K562 (cell line): ENCODE measurements around the gene FGF16. TPM values are rescaled to one million over a fixed set of nuclear protein-coding genes. Genes with fewer than 3 reads are reported as not detected.

Experiments
- ATAC-seq: fragments of 200-7000 bp; cut with Tn5 transposase; 3 replicates; pipeline ENCODE4 v1.9.1; 2020; ENCODE audit warnings: moderate library complexity
- BruUV-seq: library from RNA; stranded (reverse); fragments of 400-500 nt; replicated peaks from 2 replicates; lab custom pipeline; 2021; lab: Mats Ljungman, UMichigan
- CTCF ChIA-PET: fragments of 300-600 bp; formaldehyde crosslinking; extraction: SDS; loops from one replicate; lab custom pipeline; 2021; ENCODE audit warnings: low intra/inter-chr PET ratio; lab: Yijun Ruan, JAX
- POLR2A ChIA-PET: fragments of 300-600, 350-650 bp; sonication (Branson Sonifier 250); formaldehyde crosslinking; extraction: SDS; loops from one replicate; lab custom pipeline; 2021; ENCODE audit warnings: antibody characterized with exemption, inconsistent platforms; lab: Yijun Ruan, JAX
- DNase-seq, 4 experiments: peaks; one replicate each; pipeline versions ENCODE4 v3.0.0 to v3.0.0-alpha.2; 2011 to 2018; ENCODE audit warnings: low spot score in 3 of 4, mixed read lengths in 3 of 4; ENCODE audit errors: extremely low read depth in 1 of 4
- FAIRE-seq: peaks from 2 replicates; lab custom pipeline; 2011; peaks lifted over from hg19 to GRCh38; lab: Jason Lieb, UNC
- H2AFZ ChIP-seq: 2 replicates; pipeline ENCODE4 v1.6.0; 2011; ENCODE audit warnings: low read depth, low read length, control low read depth, inconsistent platforms
- H3K27ac ChIP-seq: fragments of 200-600 bp; 3 replicates; pipeline ENCODE4 v1.8.0; 2011; ENCODE audit warnings: low read depth, mild to moderate bottlenecking, control low read depth, inconsistent platforms, low read length, moderate library complexity, mixed read lengths; ENCODE audit errors: extremely low read depth
- H3K27me3 ChIP-seq, 2 experiments: fragments of 300-600 bp in 1 of 2; 2 replicates in 1 of 2; 3 replicates in 1 of 2; pipeline versions ENCODE4 v1.6.0 to v1.8.0; 2011; ENCODE audit warnings: inconsistent platforms in 2 of 2, low read length in 2 of 2, mild to moderate bottlenecking in 1 of 2, mixed read lengths in 1 of 2, moderate library complexity in 1 of 2; ENCODE audit not compliant: control insufficient read depth in 2 of 2, insufficient read depth in 2 of 2
- H3K36me3 ChIP-seq: fragments of 300-600 bp; 3 replicates; pipeline ENCODE4 v1.8.0; 2011; ENCODE audit warnings: mild to moderate bottlenecking, low read length, inconsistent platforms; ENCODE audit not compliant: control insufficient read depth, insufficient read depth
- H3K4me1 ChIP-seq, 2 experiments: fragments of 200-600 bp in 1 of 2; replicated peaks in 1 of 2; 2 replicates in 1 of 2; 3 replicates in 1 of 2; pipeline versions ENCODE4 v1.5.1 to v1.8.0; 2011; ENCODE audit warnings: inconsistent platforms in 2 of 2, low read length in 2 of 2, mild to moderate bottlenecking in 1 of 2, mixed read lengths in 1 of 2, moderate library complexity in 1 of 2; ENCODE audit not compliant: control insufficient read depth in 2 of 2, insufficient read depth in 2 of 2
- H3K4me2 ChIP-seq: 2 replicates; pipeline ENCODE4 v1.6.1; 2011; ENCODE audit warnings: low read length, control low read depth, inconsistent platforms, mixed read lengths; ENCODE audit not compliant: insufficient read depth
- H3K4me3 ChIP-seq: fragments of 200-600 bp; sonication (generic), shearing (Covaris generic); 2 replicates; pipeline ENCODE4 v1.5.1; 2016; ENCODE audit warnings: control low read depth, inconsistent platforms
- H3K79me2 ChIP-seq: fragments of 200-600 bp; 3 replicates; pipeline ENCODE4 v1.8.0; 2011; ENCODE audit warnings: low read length, inconsistent platforms; ENCODE audit not compliant: control insufficient read depth, insufficient read depth
- H3K9ac ChIP-seq, 2 experiments: 2 replicates each; pipeline versions ENCODE4 v1.6.0 to v1.6.1; 2011; ENCODE audit warnings: low read depth in 2 of 2, low read length in 2 of 2, control low read depth in 1 of 2, inconsistent platforms in 1 of 2, mild to moderate bottlenecking in 1 of 2, mixed read lengths in 1 of 2; ENCODE audit not compliant: insufficient read depth in 1 of 2
- H3K9me1 ChIP-seq: one replicate; pipeline ENCODE4 v1.6.0; 2011; ENCODE audit warnings: inconsistent platforms, mild to moderate bottlenecking, low read length, moderate library complexity; ENCODE audit not compliant: control insufficient read depth, insufficient read depth
- H3K9me3 ChIP-seq: replicated peaks from 2 replicates; pipeline ENCODE4 v1.5.1; 2011; ENCODE audit warnings: low read depth, low read length, inconsistent platforms; ENCODE audit not compliant: control insufficient read depth, insufficient read depth
- H4K20me1 ChIP-seq: replicated peaks from 2 replicates; pipeline ENCODE4 v1.6.1; 2011; ENCODE audit warnings: low read length, inconsistent platforms, mixed read lengths; ENCODE audit not compliant: control insufficient read depth, insufficient read depth
- BRD4 ChIP-seq: fragments of 200-600 bp; sonication (generic); IDR thresholded peaks from 2 replicates; pipeline ENCODE4 v1.6.1; 2017; ENCODE audit warnings: inconsistent platforms
- GABPB1 ChIP-seq: sonication (generic); formaldehyde crosslinking; IDR thresholded peaks from 2 replicates; pipeline ENCODE4 v1.8.0; 2022; ENCODE audit warnings: mild to moderate bottlenecking, missing genetic modification reagents
- HNRNPL ChIP-seq: fragments of 200-400 bp; formaldehyde crosslinking; IDR thresholded peaks from 2 replicates; pipeline ENCODE4 v1.6.1; 2017; ENCODE audit warnings: low read depth, mild to moderate bottlenecking, low read length
- NFE2 ChIP-seq: IDR thresholded peaks from 2 replicates; pipeline ENCODE4 v1.6.1; 2014; ENCODE audit warnings: antibody characterized with exemption, low read depth
- NFIC ChIP-seq: fragments of 450-650 bp; IDR thresholded peaks from 2 replicates; pipeline ENCODE4 v1.6.1; 2017; ENCODE audit warnings: mild to moderate bottlenecking, inconsistent platforms
- TAF7 ChIP-seq: fragments of 450-650 bp; IDR thresholded peaks from 2 replicates; pipeline ENCODE4 v1.6.1; 2016; ENCODE audit warnings: missing genetic modification characterization, missing compliant biosample characterization
- TGIF2 ChIP-seq: sonication (generic); formaldehyde crosslinking; IDR thresholded peaks from 2 replicates; pipeline ENCODE4 v1.8.1; 2022; ENCODE audit warnings: mild to moderate bottlenecking, missing genetic modification reagents, moderate library complexity
- ZNF583 ChIP-seq: fragments of 250-450 bp; sonication (Bioruptor Pico); IDR thresholded peaks from 2 replicates; pipeline ENCODE4 v1.4.0; 2020
- WGBS: fragments of 100-300 bp; shearing (Covaris generic); methylation state at CpG from one replicate; pipeline ENCODE4 v1.1.6; 2016; ENCODE audit warnings: low coverage, mixed read lengths; ENCODE audit not compliant: insufficient coverage; ENCODE audit errors: missing lambda C conversion rate; 5-methylcytosine and 5-hydroxymethylcytosine counted together
- in situ Hi-C: fragments of 300-500 bp; cut with MboI; formaldehyde crosslinking; loops from 4 replicates; pipeline ENCODE4 v1.15.0; 2018; ENCODE audit warnings: inconsistent platforms, mixed read lengths
- intact Hi-C: fragments of 100-400 bp; cut with micrococcal nuclease; formaldehyde crosslinking; loops from 2 replicates; pipeline ENCODE4 v1.14.2; 2022
- polyA plus RNA-seq, 8 experiments: library from polyadenylated mRNA; depleted of rRNA in 4 of 8; stranded (reverse) in 5 of 8; unstranded in 3 of 8; fragments of >200 nt; fragmentation: Nextera tagmentation in 2 of 8; fragmentation: Illumina TruSeq in 1 of 8; extraction: Ambion mirVana in 2 of 8; extraction: Trizol in 1 of 8; gene quantifications; 2 replicates each; pipeline versions ENCODE4 v1.2.1 to v1.2.3, GENCODE V29; 2011 to 2014; ENCODE audit warnings: inconsistent platforms in 1 of 8, missing spikeins in 1 of 8
- total RNA-seq, 7 experiments: library from RNA; depleted of rRNA in 6 of 7; stranded (reverse); fragments of >200 nt in 6 of 7; fragmentation: Illumina TruSeq in 2 of 7; extraction: Trizol in 2 of 7; gene quantifications; 2 replicates each; pipeline versions ENCODE4 v1.2.1 to v1.2.3, GENCODE V29; 2011 to 2021; ENCODE audit warnings: low replicate concordance in 1 of 7
- TF ChIP-seq, protein P1 (sequence below), 3 experiments: fragments of 200-800 bp in 1 of 3; fragments of 250-450 bp in 1 of 3; fragments of 450-650 bp in 1 of 3; sonication (Bioruptor Pico) in 1 of 3; sonication (Bioruptor generic) in 1 of 3; formaldehyde crosslinking in 1 of 3; IDR thresholded peaks; 2 replicates each; pipeline versions ENCODE4 v1.6.1 to v1.8.0; 2016 to 2022; ENCODE audit warnings: mild to moderate bottlenecking in 2 of 3, missing genetic modification characterization in 2 of 3, missing compliant biosample characterization in 1 of 3, moderate library complexity in 1 of 3
- TF ChIP-seq, protein P2 (sequence below): fragments of 450-650 bp; IDR thresholded peaks from 2 replicates; pipeline ENCODE4 v1.6.1; 2016; ENCODE audit warnings: antibody characterized with exemption
- TF ChIP-seq, protein P3 (sequence below): IDR thresholded peaks from 2 replicates; pipeline ENCODE4 v1.6.1; 2014; ENCODE audit warnings: antibody characterized with exemption
- TF ChIP-seq, protein P4 (sequence below): fragments of 450-650 bp; formaldehyde crosslinking; IDR thresholded peaks from 2 replicates; pipeline ENCODE4 v1.4.0; 2020; ENCODE audit warnings: mild to moderate bottlenecking

Gene FGF16
- total and polyA plus RNA-seq, 9 of the 15 experiments (the other 6 are each of a cell fraction or from before 2014, with no cell fraction given), result not detected

DNA sequence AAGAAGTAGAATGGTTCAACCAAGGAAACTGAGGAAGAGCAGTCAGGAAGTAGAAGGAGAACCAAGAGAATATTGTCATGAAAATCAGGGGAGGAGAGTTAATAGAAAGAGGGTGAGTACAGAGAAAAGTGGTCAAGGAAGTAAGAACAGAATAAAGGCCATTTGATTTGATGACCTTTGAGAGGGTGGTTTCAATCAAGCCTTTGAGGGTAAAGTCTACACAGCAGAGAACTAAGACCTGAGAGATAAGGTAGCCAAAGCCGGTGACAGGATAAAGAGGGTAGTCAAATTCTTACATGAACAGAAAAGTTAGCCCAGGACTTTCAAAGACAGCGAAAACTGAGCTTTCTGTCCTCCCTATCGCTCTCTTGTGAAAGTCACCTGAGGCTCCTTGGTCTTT, 34.6 kb upstream of the FGF16 start:
- intact Hi-C loops, result no loop called here
- Histone ChIP-seq H4K20me1 (no peaks in the 10 kb centered on the region), H3K9me1 (no peaks in the 10 kb centered on the region), H3K9me3 (no peaks in the 10 kb centered on the region), H3K4me1 (no peaks in the 10 kb centered on the region), H3K27ac (no peak overlapping the region), H3K4me3 (no peak overlapping the region), H3K79me2 (no peaks in the 10 kb centered on the region), H3K27me3 (no peaks in the 10 kb centered on the region)
- no peak for DNase-seq
- POLR2A ChIA-PET, result no interaction called here
- no peak for TF ChIP-seq NFE2
- TF ChIP-seq, protein P1, sequence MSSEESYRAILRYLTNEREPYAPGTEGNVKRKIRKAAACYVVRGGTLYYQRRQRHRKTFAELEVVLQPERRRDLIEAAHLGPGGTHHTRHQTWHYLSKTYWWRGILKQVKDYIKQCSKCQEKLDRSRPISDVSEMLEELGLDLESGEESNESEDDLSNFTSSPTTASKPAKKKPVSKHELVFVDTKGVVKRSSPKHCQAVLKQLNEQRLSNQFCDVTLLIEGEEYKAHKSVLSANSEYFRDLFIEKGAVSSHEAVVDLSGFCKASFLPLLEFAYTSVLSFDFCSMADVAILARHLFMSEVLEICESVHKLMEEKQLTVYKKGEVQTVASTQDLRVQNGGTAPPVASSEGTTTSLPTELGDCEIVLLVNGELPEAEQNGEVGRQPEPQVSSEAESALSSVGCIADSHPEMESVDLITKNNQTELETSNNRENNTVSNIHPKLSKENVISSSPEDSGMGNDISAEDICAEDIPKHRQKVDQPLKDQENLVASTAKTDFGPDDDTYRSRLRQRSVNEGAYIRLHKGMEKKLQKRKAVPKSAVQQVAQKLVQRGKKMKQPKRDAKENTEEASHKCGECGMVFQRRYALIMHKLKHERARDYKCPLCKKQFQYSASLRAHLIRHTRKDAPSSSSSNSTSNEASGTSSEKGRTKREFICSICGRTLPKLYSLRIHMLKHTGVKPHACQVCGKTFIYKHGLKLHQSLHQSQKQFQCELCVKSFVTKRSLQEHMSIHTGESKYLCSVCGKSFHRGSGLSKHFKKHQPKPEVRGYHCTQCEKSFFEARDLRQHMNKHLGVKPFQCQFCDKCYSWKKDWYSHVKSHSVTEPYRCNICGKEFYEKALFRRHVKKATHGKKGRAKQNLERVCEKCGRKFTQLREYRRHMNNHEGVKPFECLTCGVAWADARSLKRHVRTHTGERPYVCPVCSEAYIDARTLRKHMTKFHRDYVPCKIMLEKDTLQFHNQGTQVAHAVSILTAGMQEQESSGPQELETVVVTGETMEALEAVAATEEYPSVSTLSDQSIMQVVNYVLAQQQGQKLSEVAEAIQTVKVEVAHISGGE (CRISPR knock-in tag; IDR thresholded peaks at IDR 0.05), result no peak
- TF ChIP-seq, protein P2, sequence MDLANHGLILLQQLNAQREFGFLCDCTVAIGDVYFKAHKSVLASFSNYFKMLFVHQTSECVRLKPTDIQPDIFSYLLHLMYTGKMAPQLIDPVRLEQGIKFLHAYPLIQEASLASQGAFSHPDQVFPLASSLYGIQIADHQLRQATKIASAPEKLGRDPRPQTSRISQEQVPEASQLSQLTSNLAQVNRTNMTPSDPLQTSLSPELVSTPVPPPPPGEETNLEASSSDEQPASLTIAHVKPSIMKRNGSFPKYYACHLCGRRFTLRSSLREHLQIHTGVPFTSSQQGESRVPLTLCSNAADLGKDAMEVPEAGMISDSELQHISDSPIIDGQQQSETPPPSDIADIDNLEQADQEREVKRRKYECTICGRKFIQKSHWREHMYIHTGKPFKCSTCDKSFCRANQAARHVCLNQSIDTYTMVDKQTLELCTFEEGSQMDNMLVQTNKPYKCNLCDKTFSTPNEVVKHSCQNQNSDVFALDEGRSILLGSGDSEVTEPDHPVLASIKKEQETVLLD, result no peak
- no peak for TF ChIP-seq NFIC
- TF ChIP-seq TAF7 (tag), result no peak
- TF ChIP-seq GABPB1 (CRISPR knock-in tag), result no peak
- no peak for TF ChIP-seq TGIF2 (CRISPR knock-in tag)
- no peak for TF ChIP-seq BRD4
- no peak for TF ChIP-seq HNRNPL
- TF ChIP-seq, protein P3, sequence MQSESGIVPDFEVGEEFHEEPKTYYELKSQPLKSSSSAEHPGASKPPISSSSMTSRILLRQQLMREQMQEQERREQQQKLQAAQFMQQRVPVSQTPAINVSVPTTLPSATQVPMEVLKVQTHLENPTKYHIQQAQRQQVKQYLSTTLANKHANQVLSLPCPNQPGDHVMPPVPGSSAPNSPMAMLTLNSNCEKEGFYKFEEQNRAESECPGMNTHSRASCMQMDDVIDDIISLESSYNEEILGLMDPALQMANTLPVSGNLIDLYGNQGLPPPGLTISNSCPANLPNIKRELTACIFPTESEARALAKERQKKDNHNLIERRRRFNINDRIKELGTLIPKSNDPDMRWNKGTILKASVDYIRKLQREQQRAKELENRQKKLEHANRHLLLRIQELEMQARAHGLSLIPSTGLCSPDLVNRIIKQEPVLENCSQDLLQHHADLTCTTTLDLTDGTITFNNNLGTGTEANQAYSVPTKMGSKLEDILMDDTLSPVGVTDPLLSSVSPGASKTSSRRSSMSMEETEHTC, result no peak
- no peak for TF ChIP-seq ZNF583 (CRISPR knock-in tag)
- TF ChIP-seq, protein P4, sequence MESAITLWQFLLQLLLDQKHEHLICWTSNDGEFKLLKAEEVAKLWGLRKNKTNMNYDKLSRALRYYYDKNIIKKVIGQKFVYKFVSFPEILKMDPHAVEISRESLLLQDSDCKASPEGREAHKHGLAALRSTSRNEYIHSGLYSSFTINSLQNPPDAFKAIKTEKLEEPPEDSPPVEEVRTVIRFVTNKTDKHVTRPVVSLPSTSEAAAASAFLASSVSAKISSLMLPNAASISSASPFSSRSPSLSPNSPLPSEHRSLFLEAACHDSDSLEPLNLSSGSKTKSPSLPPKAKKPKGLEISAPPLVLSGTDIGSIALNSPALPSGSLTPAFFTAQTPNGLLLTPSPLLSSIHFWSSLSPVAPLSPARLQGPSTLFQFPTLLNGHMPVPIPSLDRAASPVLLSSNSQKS (CRISPR knock-in tag), result no peak
- TF ChIP-seq, all 486 proteins: peak for 0
- FAIRE-seq, result no peak
- in situ Hi-C loops, result no loop called here
- ATAC-seq, result no peak
- no peak overlapping the region for H2AFZ ChIP-seq
- BruUV-seq, result no TSS peak
- no peaks in the 10 kb centered on the region for H3K36me3 ChIP-seq
- no peak overlapping the region for H3K9ac ChIP-seq
- H3K4me2 ChIP-seq, result no peak overlapping the region
- CTCF ChIA-PET, result no interaction called here
- 0% methylated on average over 3 of the region's 3 CpGs for WGBS
